K562 (cell line): ENCODE data around the gene PTPRO. TPM values are rescaled to one million over a fixed set of nuclear protein-coding genes. Genes with fewer than 3 reads are reported as not detected.

Experiments
- CTCF ChIP-seq, 3 experiments: IDR thresholded peaks in 2 of 3; conservative IDR thresholded peaks in 1 of 3; 2 replicates each; pipeline ENCODE4 v1.5.1; 2011 to 2012; ENCODE audit warnings: low read length in 3 of 3, mild to moderate bottlenecking in 3 of 3, control low read depth in 2 of 3, improper control_type of control experiment in 1 of 3, inconsistent platforms in 1 of 3, low read depth in 1 of 3, mixed read lengths in 1 of 3, moderate library complexity in 1 of 3; ENCODE audit not compliant: insufficient read depth in 2 of 3
- FOXM1 ChIP-seq, 2 experiments: fragments of 450-650 bp in 1 of 2; sonication (generic) in 1 of 2; formaldehyde crosslinking in 1 of 2; IDR thresholded peaks; 2 replicates each; pipeline versions ENCODE4 v1.6.1 to v1.9.0; 2017 to 2022; ENCODE audit warnings: low read depth in 2 of 2, mild to moderate bottlenecking in 2 of 2, missing genetic modification reagents in 1 of 2, moderate library complexity in 1 of 2
- HDGF ChIP-seq: fragments of 450-650 bp; IDR thresholded peaks from 2 replicates; pipeline ENCODE4 v1.6.1; 2016
- SIX5 ChIP-seq, 2 experiments: IDR thresholded peaks; 2 replicates each; pipeline ENCODE4 v1.6.1; 2011; ENCODE audit warnings: low read length in 2 of 2, borderline replicate concordance in 1 of 2, low read depth in 1 of 2, mild to moderate bottlenecking in 1 of 2, moderate library complexity in 1 of 2; ENCODE audit not compliant: insufficient read depth in 1 of 2
- YY1 ChIP-seq, 3 experiments: IDR thresholded peaks; 2 replicates each; pipeline ENCODE4 v1.6.1; 2011; ENCODE audit warnings: low read length in 2 of 3, mild to moderate bottlenecking in 2 of 3, moderate library complexity in 2 of 3, borderline replicate concordance in 1 of 3, control low read depth in 1 of 3, low read depth in 1 of 3; ENCODE audit not compliant: insufficient read depth in 3 of 3, insufficient replicate concordance in 2 of 3, control insufficient read depth in 1 of 3, insufficient read length in 1 of 3; ENCODE audit errors: extremely low read depth in 1 of 3
- polyA plus RNA-seq, 8 experiments: library from polyadenylated mRNA; depleted of rRNA in 4 of 8; stranded (reverse) in 5 of 8; unstranded in 3 of 8; fragments of >200 nt; fragmentation: Nextera tagmentation in 2 of 8; fragmentation: Illumina TruSeq in 1 of 8; extraction: Ambion mirVana in 2 of 8; extraction: Trizol in 1 of 8; gene quantifications; 2 replicates each; pipeline versions ENCODE4 v1.2.1 to v1.2.3, GENCODE V29; 2011 to 2014; ENCODE audit warnings: inconsistent platforms in 1 of 8, missing spikeins in 1 of 8
- total RNA-seq, 7 experiments: library from RNA; depleted of rRNA in 6 of 7; stranded (reverse); fragments of >200 nt in 6 of 7; fragmentation: Illumina TruSeq in 2 of 7; extraction: Trizol in 2 of 7; gene quantifications; 2 replicates each; pipeline versions ENCODE4 v1.2.1 to v1.2.3, GENCODE V29; 2011 to 2021; ENCODE audit warnings: low replicate concordance in 1 of 7

PTPRO gene
- total and polyA plus RNA-seq, 9 of the 15 experiments (the other 6 are each of a cell fraction or from before 2014, with no cell fraction given), result 0.22 TPM; not detected in 8

GRCh38 chr12:15276088-15276698 is 46.1 kb upstream of the PTPRO start (continued):
- TF ChIP-seq YY1 (IDR thresholded peaks at IDR 0.05; ENCODE audit: borderline replicate concordance in 1 of 3, control insufficient read depth in 1 of 3, extremely low read depth in 1 of 3, insufficient read depth in 3 of 3, insufficient read length in 1 of 3, insufficient replicate concordance in 2 of 3, low read depth in 1 of 3, low read length in 2 of 3), result peak in 1 of 3 experiments; percentile 47
- no peak for TF ChIP-seq SIX5 (IDR thresholded peaks at IDR 0.05; ENCODE audit: borderline replicate concordance in 1 of 2, insufficient read depth in 1 of 2, low read depth in 1 of 2, low read length in 2 of 2)
- no peak for TF ChIP-seq HDGF
- peak; percentile 31 to 59 (median 48); a peak in 4 of 6 replicates for TF ChIP-seq CTCF (IDR thresholded peaks at IDR 0.05 in 2 of 3, conservative IDR thresholded peaks at IDR 0.05 in 1 of 3; ENCODE audit: insufficient read depth in 2 of 3, low read depth in 1 of 3, low read length in 3 of 3)
- 0 out of 2 replicates have a peak, but pooled peaks have one; percentile 17 for TF ChIP-seq FOXM1 (IDR thresholded peaks at IDR 0.05; ENCODE audit: low read depth)
- TF ChIP-seq FOXM1 (CRISPR knock-in tag; IDR thresholded peaks at IDR 0.05; ENCODE audit: low read depth), result no peak
